SK-N-MC (cell line): ENCODE measurements around the gene ABLIM2.

Experiments used
- EZH2 ChIP-seq: fragments of 200-600 bp; sonication (generic); IDR thresholded peaks from one replicate; pipeline ENCODE4 v1.6.1; 2017; ENCODE audit warnings: antibody characterized with exemption
- FOXP2 ChIP-seq: optimal IDR thresholded peaks from 2 replicates; pipeline ENCODE3; 2011; ENCODE audit warnings: mild to moderate bottlenecking, moderate library complexity; ENCODE audit not compliant: insufficient read depth; ENCODE audit errors: extremely low read length, control extremely low read depth
- POLR2AphosphoS5 ChIP-seq: IDR thresholded peaks from 2 replicates; pipeline ENCODE4 v1.6.1; 2012; ENCODE audit warnings: mild to moderate bottlenecking, low read depth, low read length, borderline replicate concordance

DNA sequence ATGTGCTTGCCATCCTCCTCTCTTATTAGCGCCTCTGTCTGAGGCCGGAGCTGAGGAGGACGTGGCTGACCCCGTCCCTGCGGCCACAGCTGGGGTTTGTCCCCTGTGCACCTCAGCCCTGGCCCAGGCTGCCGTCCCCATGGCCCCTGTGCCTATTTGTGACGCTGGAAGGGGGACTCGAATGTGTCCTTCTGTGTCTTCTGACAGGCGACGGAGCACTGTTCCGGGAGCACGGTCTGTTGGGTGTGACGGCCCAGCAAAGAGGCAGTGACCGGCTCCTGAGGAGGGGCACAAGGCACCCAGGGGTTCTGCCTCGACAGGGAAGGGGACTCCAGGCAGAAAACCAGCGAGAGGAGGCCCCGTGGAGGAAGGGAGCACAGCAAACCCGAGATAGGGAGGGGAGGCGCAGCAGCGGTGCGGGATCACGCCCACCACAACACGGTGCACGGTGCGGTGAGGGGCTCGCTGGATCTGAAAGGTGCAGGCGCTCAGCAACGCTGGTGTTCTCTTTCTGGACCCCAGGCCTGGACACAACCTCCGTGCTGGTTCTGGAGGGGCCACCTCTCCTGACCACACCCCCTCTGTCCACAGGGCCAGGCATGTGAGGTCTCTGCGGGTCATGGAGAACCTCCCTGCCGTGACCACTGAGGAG is 46.1 kb upstream of the ABLIM2 start:
- TF ChIP-seq EZH2 (no peak), POLR2AphosphoS5 (no peak), FOXP2 (no peak)
